Cardiac fibroblast (primary cell): Measurements from ENCODE around the gene RYR1.
"Not testable (repeated sequence)": the region's sequence is repeated elsewhere in the genome, so short reads cannot be mapped to it uniquely, and the experiment has no call there.

ENCODE experiments used
- DNase-seq, 2 donors: peaks; one replicate each; pipeline versions ENCODE4 v3.0.0 to v3.0.0-alpha.2; 2010; ENCODE audit warnings: low read depth in 2 of 2
- H3K4me3 ChIP-seq, 2 donors: replicated peaks in 1 of 2; 1 replicate in 1 of 2; 2 replicates in 1 of 2; pipeline ENCODE4 v1.5.1; 2011; ENCODE audit warnings: low read depth in 2 of 2, low read length in 2 of 2, mild to moderate bottlenecking in 2 of 2, moderate library complexity in 1 of 2
- CTCF ChIP-seq: IDR thresholded peaks from one replicate; pipeline ENCODE4 v1.5.1; 2011; ENCODE audit warnings: low read depth, mild to moderate bottlenecking, low read length, inconsistent platforms

RYR1 gene

GRCh38 chr19:38506723-38507550 lies 73.4 kb downstream of the RYR1 start:
- TF ChIP-seq CTCF, result no peak
- H3K4me3 ChIP-seq, result no peak overlapping the region
- peak; percentile 60 to 71 for DNase-seq

DNA sequence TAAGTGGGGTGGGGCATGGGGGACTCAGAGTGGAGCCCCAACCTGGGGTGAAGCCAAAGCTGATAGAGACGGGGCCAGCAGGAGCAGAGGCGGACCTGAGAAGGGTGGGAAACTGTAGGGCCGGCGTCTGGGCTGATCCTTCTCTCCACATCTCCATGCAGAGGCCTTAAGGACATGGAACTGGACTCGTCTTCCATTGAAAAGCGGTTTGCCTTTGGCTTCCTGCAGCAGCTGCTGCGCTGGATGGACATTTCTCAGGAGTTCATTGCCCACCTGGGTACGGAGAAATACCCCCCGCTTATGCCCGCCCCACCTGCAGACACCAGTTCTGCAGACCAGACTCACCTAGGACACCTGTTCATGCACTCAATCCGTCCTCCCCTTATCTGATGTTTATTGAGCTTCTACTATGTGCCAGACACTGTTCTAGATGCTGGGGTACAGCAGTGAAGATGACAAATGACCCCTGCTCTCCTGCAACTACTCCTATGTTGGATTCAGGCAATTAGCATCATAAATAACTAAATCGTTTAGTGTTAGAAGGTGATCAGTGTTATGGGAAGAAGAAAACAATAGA lies 74.1 kb downstream of the RYR1 start:
- TF ChIP-seq CTCF, result no peak
- DNase-seq, result no peak

DNA sequence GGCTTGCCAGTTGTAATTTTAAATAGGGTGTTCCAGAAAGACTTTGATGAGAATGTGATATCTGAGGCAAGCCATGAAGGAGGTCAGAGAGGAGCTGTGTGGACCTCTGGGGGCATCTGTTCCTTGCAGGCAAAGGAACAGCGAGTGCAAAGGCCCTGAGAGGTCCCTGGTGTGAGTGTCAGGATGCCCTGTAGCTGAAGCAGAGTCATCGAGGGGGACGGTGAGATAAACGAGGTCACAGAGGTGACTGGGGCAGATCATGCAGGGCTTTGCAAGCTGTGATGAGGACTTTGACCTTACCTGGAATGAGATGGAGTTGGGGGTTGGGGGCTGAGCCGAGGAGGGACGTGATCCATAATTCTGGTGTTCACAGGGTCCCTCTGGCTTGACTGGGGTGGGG lies 75.0 kb downstream of the RYR1 start:
- H3K4me3 ChIP-seq, result no peak overlapping the region
- TF ChIP-seq CTCF, result no peak
- DNase-seq, result no peak

More for the DNA sequence above, 74.1 kb downstream of the RYR1 start:
- no peak overlapping the region for H3K4me3 ChIP-seq

DNA sequence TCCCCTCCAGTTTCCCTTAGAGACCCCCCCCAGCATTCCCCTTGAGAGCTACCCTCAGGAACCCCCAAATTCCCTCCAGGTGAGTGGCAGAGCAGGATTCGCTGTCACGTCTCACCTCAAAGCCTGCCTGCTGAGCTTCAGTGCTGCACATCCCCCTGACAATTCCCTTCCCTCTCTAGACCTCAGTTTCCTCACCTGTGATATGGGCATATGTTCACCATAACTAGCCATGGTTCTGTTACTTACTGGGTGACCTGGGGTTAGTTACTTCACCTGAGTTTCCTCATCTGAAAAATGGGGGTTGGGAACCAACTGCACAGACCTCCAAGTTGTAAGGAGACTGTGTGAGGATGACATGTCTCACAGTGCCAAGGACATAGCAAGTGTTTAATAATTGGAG lies 75.5 kb downstream of the RYR1 start:
- no peak for TF ChIP-seq CTCF
- DNase-seq, result no peak

DNA sequence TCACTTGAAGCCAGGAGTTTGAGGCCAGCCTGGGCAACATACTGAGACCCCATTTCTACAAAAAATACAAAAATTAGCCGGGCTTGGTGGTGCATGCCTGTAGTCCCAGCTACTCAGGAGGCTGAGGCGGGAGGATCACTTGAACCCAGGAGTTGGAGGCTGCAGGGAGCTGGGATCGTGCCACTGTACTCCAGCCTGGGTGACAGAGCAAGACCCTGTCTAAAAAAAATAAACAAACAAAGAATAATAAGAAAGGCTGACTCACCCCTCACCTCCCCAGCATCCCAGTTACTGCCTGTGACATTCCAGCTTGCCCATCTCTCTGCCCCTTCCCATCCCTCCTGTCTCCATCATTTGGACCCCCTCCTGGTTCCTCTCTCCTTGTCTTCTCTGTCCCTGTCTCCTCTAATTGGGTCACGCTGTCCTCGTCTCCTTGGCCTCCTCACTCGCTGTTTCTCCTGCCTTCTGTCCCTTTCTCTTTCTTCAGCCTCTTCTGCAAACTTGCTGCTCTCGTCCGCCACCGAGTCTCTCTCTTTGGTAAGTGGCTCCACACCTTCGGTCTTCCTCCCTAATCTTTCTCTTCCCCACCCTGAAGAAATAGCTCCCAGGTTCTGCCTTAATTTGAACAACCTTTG lies 77.7 kb downstream of the RYR1 start:
- no peak for TF ChIP-seq CTCF
- DNase-seq, result no peak
- no peak overlapping the region for H3K4me3 ChIP-seq

More for the DNA sequence above, 75.5 kb downstream of the RYR1 start:
- H3K4me3 ChIP-seq, result no peak overlapping the region

- TF ChIP-seq CTCF, result no peak
- DNase-seq, result no peak
- H3K4me3 ChIP-seq, result no peak overlapping the region
These were observed 78.8 kb downstream of the RYR1 start for GRCh38 chr19:38512277-38512676.

DNA sequence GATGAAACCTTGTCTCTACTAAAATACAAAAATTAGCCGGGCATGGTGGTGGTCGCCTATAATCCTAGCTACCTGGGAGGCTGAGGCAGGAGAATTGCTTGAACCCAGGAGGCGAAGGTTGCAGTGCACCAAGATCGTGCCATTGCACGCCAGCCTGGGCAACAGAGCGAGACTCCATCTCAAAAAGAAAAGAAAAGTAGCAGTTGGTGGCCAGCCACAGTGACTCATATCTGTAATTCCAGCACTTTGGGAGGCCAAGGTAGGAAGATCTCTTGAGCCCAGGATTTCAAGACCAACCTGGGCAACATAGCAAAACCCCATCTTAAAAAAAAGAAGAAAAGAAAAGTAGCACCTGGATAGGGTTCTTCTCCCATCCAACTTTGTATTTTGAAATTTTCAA lies 79.7 kb downstream of the RYR1 start:
- not testable (repeated sequence) for DNase-seq, H3K4me3 ChIP-seq
